Measurements from ENCODE around the gene PLA2G4F.

PLA2G4F gene

GRCh38 chr15:42165106-42165505 lies 8.7 kb upstream of the PLA2G4F start:
- DNase-seq (ENCODE audit: low read depth in 2 of 2) = no peak

DNA sequence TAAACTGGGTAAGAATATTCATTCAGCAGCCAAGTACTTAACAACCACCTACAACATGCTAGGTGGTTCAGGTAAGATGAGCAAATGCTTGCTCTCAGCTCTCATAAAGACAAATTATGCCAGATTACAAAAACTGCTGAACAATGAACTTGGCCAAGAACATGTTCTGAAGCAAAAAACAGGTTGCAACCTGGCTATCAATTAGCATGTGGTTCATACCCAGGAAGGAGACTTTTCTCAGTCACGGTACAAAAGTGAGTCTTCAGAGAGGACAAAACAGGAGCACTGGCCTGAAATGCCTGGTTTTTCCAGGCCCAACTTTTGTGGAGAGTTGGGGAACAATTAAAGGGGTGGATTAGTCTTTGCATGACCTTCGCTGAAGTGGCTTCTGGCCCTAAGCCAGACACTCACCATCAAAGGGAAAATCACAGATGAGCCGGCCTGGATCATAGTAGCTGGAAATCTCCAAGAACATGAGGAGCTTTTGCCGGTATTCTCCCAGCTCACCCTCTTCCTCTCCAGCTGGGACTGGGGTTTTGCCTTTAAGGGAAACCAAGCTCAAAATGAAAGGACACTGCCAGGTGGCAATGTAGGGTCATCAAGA lies 7.6 kb upstream of the PLA2G4F start:
- no peak for DNase-seq (ENCODE audit: low read depth in 2 of 2)

GRCh38 chr15:42163291-42163690 lies 6.9 kb upstream of the PLA2G4F start:
- DNase-seq (ENCODE audit: low read depth in 2 of 2) = no peak

- DNase-seq (ENCODE audit: low read depth in 2 of 2) = no peak
Measured at GRCh38 chr15:42160136-42160535, 3.7 kb upstream of the PLA2G4F start.

GRCh38 chr15:42159381-42160015 lies 3.1 kb upstream of the PLA2G4F start:
- no peak for DNase-seq (ENCODE audit: low read depth in 2 of 2)

- no peak for DNase-seq (ENCODE audit: low read depth in 2 of 2)
Measured at GRCh38 chr15:42158941-42159340, 2.5 kb upstream of the PLA2G4F start.

DNA sequence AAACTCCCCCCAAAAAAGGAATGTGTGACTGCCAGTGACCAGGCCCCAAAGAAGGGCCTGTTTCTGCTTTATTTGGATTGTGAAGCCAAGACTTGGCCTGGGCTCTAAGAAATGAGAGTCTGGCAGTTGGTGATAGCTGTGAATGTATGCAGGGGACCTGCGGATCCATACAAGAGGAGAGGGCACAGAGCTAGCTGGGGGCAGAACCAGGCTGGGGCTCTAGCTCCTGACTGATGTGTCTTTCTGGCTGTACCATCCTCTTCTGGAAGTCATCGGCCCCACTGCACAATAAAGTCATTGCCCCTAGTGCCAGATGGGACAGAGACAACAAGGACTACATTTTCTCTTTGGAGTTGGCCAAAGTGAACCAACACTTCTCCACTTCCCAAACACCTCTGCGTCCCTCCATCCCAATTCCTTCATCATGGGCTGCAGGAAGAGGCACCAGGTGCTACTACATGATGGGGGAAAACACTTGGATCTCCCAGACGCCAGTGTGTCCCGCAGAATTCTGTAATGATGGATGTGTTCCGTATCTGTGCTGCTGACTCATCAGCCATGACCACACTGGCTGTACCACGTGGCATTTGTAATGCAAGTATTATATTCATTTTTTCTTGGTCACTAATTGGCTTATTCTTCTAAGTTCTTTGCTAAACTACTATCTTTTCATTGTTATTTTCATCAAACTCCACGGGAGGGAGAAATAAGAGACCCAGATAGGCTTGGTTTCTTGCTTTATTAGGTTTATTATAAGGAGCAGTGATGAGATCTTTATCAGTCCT lies 1.7 kb upstream of the PLA2G4F start:
- no peak for DNase-seq (ENCODE audit: low read depth in 2 of 2)

- DNase-seq (ENCODE audit: low read depth in 2 of 2) = no peak
Measured at GRCh38 chr15:42157381-42157780, 945 bp upstream of the PLA2G4F start.

DNA sequence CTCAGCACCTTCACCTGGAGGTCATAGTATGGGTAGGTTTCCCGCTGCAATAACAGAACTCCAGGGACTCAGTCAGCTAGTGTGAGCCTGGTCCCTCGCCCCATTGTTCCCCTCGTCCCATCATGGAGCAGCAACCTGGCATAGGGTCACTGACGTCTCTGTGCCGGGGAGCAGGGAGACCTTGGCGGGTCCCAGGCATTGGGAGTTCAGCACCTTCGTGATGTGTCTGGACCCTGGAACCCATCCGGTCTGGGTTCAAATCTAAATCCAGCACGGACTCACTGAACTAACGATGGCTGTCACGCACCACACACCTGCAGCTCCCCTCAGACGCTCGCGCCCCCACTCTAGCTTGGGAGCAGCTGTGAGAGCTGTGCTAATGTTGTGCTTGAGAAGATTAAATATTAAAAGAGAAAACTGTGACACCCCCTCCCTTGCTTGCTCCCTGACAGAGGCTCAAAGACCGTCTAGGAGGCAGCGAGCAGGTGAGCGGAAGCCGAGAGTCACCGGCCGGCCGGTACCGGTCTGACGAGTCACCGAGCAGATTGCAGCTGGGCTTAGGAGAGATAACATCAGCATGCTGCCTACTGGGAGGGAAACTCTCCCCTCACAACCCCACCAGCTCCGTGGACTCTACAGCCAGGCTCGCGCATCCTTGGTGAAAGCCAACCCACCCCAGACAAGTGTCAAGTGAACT lies 742 bp downstream of the PLA2G4F start:
- no peak for DNase-seq (ENCODE audit: low read depth in 2 of 2)

GRCh38 chr15:42154956-42155355 lies 1.5 kb downstream of the PLA2G4F start:
- no peak for DNase-seq (ENCODE audit: low read depth in 2 of 2)

GRCh38 chr15:42154212-42154941 lies 2.1 kb downstream of the PLA2G4F start:
- DNase-seq (ENCODE audit: low read depth in 2 of 2) = no peak

GRCh38 chr15:42153874-42154211 lies 2.6 kb downstream of the PLA2G4F start:
- DNase-seq (ENCODE audit: low read depth in 2 of 2) = no peak

DNA sequence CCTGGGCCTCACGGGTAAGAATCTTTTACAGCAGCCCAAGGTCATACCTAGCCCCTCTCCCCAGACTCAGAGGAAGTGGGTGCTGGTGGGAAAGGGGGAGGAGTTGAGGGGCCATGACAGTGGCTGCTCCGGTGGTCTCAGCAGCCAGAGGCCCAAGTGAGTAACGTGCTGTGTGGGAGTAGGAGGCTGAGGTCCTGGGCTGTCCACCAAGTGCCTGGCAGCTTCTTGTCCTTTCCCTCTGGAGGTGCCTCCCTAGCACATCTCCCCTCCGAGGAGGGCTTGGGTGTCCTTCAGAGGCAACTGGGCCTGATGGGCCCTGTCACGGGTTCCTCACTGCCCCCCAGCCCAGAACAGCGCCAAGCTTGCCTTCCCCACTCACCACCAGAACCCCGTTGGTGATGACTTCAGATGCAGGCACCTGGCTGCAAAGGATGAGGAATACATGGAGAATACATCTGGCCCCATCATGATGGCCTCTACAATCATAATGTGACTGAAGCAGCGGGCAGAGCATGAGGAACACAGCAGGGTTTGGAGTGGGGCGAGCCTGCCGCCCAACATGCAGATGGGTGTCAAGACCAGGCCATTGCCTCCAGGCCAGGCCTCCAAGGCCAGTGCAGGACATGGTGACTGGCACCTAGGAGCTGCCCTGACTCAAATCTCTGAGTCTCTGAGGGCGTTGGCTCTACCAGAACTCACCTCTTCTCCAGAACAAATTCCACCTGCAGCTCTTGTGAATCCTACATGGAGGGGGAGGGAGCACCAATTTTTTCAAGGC lies 3.3 kb downstream of the PLA2G4F start:
- no peak for DNase-seq (ENCODE audit: low read depth in 2 of 2)

DNA sequence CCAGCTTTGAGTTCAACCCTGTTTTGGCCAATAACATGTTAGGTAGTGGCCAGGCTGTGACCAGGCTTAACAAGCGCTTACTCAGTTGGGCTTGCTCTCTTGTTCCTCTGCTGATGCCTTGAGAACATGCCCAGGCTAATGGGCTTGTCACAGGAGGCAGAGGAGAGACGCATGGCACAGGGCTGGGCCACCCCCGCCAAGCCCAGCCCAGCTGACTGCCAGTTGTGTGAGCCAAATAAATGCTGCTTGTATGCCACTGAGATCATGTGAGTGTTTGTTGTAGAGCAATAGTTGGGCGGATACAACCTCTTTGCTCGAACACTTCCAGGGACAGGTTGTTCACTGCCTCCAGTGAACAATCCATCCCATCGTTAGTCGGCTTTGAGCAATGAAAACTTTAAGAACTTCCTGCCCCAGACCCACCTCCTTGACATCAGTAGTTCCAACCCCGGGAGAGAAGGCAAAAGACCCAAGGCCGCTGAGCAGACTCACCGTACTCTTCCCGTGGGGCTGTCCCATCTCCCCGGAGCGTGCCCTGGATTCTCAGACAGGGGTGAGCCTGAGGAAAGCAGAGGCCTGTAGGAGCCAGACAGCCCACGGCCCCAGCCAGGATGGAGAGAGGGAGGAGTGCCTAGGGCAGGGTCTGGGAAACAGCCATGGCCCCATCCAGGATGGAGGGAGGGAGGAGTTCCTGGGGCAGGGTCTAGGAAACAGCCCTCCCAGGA lies 4.1 kb downstream of the PLA2G4F start:
- DNase-seq (ENCODE audit: low read depth in 2 of 2) = no peak

GRCh38 chr15:42151736-42152135 lies 4.7 kb downstream of the PLA2G4F start:
- no peak for DNase-seq (ENCODE audit: low read depth in 2 of 2)

DNA sequence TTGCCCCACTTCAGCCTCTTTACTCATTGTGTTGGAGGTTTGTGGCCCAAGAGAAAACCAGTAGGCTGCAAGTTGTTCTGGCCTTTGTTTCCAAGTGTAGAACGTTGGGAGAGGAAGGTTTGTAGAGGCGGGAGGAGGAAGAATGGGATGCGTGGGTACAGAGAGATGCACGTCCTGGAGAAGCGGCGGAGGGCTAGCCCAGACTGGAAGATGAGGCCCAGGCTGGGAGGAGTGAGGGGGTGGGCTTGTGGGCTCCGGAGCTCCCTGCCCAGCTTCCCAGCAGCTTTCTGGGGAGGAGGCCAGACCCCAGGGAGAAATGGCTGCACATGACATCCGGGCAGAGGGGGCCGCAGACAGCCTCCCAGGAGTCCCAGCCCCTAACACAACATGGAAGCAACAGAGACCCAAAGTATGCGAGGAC lies 5.3 kb downstream of the PLA2G4F start:
- DNase-seq (ENCODE audit: low read depth in 2 of 2) = no peak

- DNase-seq (ENCODE audit: low read depth in 2 of 2) = no peak
Measured at GRCh38 chr15:42150219-42150970, 6.0 kb downstream of the PLA2G4F start.

- no peak for DNase-seq (ENCODE audit: low read depth in 2 of 2)
Measured at GRCh38 chr15:42149493-42150218, 6.8 kb downstream of the PLA2G4F start.

Measured in stimulated activated CD4-positive, alpha-beta T cell treated with anti-CD3 and anti-CD28 coated beads, Interleukin-1b, Interleukin-23, amount 100 ng/mL, for 1 hour (primary cell).